ENCODE data around the gene FABP7.

Gene FABP7

DNA sequence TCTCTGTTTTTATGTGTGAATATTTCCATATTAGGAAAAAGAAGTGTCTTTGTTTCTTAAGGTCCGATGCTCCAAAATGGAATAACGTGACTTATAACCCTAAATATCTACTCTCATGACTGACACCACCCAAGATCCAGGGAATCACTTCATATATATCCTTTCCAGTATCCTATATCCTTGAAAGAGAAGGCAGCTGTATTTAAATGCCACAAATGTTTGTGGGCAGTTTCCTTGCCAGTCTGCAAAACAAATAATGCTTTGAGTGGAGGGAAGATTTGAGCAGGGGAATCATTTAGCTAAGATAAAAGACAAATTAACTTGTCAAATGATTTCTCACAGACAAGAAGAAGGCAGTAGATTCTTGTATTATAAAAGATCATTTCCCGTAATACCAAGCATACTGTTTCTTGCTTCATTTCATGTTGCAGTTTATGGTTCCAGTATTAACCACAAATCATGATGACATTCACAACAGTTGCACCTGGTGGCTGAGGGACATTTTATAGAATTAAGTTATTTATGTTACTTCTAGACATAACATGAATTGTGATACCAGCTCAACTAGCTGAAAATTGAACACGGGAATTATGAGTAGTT, 30.0 kb upstream of the FABP7 start:
- no peak for DNase-seq (ENCODE audit: low spot score)
- Mint-ChIP-seq H3K27ac (no peak overlapping the region), H3K9me3 (no peaks in the 10 kb centered on the region), H3K4me1 (ENCODE audit: low read depth) (peaks cover 18% of the 10 kb centered on the region), H3K27me3 (ENCODE audit: low read depth) (no peaks in the 10 kb centered on the region), H3K4me3 (no peak overlapping the region), H3K36me3 (ENCODE audit: low read depth) (no peaks in the 10 kb centered on the region)

- H3K4me3 Mint-ChIP-seq, result peak overlapping the region; percentile 36
- peak overlapping the region; percentile 0 for H3K27ac Mint-ChIP-seq
- H3K36me3 Mint-ChIP-seq (ENCODE audit: low read depth), result no peaks in the 10 kb centered on the region
- H3K9me3 Mint-ChIP-seq, result no peaks in the 10 kb centered on the region
- no peaks in the 10 kb centered on the region for H3K27me3 Mint-ChIP-seq (ENCODE audit: low read depth)
- no peak for DNase-seq (ENCODE audit: low spot score)
- H3K4me1 Mint-ChIP-seq (ENCODE audit: low read depth), result peaks cover 18% of the 10 kb centered on the region
Observed at GRCh38 chr6:122751326-122751725, 28.2 kb upstream of the FABP7 start.

DNA sequence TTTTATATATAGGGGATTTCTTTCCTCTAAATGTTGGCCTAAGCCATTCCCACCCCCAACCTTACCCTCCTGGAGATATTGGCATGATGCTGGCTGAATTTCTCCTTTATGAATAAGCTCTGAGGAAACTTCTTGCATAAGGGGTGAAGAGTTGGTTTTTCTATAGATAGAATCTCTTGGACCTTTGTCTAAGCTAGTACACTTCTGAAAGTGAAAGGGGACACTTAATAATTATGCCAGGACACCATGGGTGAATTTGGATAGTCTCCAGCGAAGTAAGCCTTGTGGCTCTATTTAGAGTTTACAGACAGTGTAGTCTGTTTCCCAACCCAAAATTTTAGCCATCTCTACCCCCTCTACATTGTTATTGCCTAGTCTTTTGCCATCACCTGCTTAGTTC, 27.1 kb upstream of the FABP7 start:
- Mint-ChIP-seq H3K4me1 (ENCODE audit: low read depth) (peaks cover 18% of the 10 kb centered on the region), H3K27ac (no peak overlapping the region), H3K27me3 (ENCODE audit: low read depth) (no peaks in the 10 kb centered on the region), H3K9me3 (no peaks in the 10 kb centered on the region), H3K4me3 (no peak overlapping the region), H3K36me3 (ENCODE audit: low read depth) (no peaks in the 10 kb centered on the region)
- no peak for DNase-seq (ENCODE audit: low spot score)

- no peak for DNase-seq (ENCODE audit: low spot score)
- no peak overlapping the region for H3K27ac Mint-ChIP-seq
- H3K9me3 Mint-ChIP-seq, result no peaks in the 10 kb centered on the region
- H3K36me3 Mint-ChIP-seq (ENCODE audit: low read depth), result no peaks in the 10 kb centered on the region
- H3K4me3 Mint-ChIP-seq, result no peak overlapping the region
- H3K4me1 Mint-ChIP-seq (ENCODE audit: low read depth), result peaks cover 15% of the 10 kb centered on the region
- no peaks in the 10 kb centered on the region for H3K27me3 Mint-ChIP-seq (ENCODE audit: low read depth)
Observed at GRCh38 chr6:122753000-122753687, 26.4 kb upstream of the FABP7 start.

- Mint-ChIP-seq H3K4me1 (ENCODE audit: low read depth) (peaks cover 15% of the 10 kb centered on the region), H3K27me3 (ENCODE audit: low read depth) (no peaks in the 10 kb centered on the region), H3K27ac (no peak overlapping the region), H3K9me3 (no peaks in the 10 kb centered on the region), H3K4me3 (no peak overlapping the region), H3K36me3 (ENCODE audit: low read depth) (no peaks in the 10 kb centered on the region)
- DNase-seq (ENCODE audit: low spot score), result no peak
Observed at GRCh38 chr6:122753688-122754056, 25.8 kb upstream of the FABP7 start.

DNA sequence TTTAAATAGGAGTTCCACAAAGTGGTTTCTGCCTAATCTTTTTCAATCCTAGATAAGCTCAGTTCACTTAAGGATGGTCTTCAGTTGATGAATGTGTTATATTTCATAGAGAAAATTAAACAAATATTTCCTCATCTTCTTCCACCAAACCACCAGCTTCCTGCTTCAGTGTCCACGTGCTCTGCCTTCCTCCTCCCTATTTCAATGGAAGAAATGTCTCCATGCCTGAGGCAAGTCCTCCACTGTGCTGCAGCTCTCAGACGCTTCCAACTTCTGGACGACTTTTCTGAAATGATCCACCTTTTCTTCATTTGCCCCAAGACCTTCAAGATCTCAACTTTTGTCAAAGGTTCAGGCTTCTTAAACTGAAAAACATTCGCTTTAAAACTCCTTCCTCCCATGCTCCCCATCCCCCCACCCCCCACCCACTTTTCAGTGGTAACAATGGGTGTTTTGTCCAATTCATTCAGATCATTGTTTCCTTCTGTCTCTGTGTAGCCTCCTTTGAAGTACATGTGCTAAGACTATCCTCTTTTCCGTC, 25.3 kb upstream of the FABP7 start:
- H3K9me3 Mint-ChIP-seq, result no peaks in the 10 kb centered on the region
- H3K27ac Mint-ChIP-seq, result no peak overlapping the region
- no peak overlapping the region for H3K4me3 Mint-ChIP-seq
- H3K27me3 Mint-ChIP-seq (ENCODE audit: low read depth), result no peaks in the 10 kb centered on the region
- no peaks in the 10 kb centered on the region for H3K36me3 Mint-ChIP-seq (ENCODE audit: low read depth)
- peaks cover 17% of the 10 kb centered on the region for H3K4me1 Mint-ChIP-seq (ENCODE audit: low read depth)
- DNase-seq (ENCODE audit: low spot score), result no peak

DNA sequence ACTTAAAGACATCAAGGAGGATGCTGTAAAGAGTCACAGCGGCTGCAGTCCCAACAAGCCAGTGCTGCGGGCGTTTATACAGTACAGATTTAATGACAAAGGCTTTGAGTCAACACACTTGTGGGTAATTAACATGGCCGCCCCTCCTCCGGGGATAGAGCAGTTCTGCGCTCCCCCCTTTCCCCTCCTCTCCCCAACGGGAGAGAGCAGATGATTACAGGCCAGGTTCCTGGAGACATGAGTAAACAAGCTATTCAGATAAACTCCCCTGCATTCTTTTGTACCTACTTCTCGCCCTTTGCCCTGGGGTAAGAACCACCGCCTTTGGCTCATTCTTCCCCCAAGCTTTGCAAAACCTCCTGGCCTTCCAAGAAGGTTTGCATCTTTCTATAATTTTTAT, 23.6 kb upstream of the FABP7 start:
- DNase-seq (ENCODE audit: low spot score), result no peak
- Mint-ChIP-seq H3K36me3 (ENCODE audit: low read depth) (no peaks in the 10 kb centered on the region), H3K9me3 (no peaks in the 10 kb centered on the region), H3K27me3 (ENCODE audit: low read depth) (peaks cover 4% of the 10 kb centered on the region), H3K4me1 (ENCODE audit: low read depth) (peaks cover 17% of the 10 kb centered on the region), H3K27ac (no peak overlapping the region), H3K4me3 (no peak overlapping the region)

- Mint-ChIP-seq H3K9me3 (no peaks in the 10 kb centered on the region), H3K27ac (no peak overlapping the region)
Observed at GRCh38 chr6:122758927-122759334, 20.6 kb upstream of the FABP7 start.

DNA sequence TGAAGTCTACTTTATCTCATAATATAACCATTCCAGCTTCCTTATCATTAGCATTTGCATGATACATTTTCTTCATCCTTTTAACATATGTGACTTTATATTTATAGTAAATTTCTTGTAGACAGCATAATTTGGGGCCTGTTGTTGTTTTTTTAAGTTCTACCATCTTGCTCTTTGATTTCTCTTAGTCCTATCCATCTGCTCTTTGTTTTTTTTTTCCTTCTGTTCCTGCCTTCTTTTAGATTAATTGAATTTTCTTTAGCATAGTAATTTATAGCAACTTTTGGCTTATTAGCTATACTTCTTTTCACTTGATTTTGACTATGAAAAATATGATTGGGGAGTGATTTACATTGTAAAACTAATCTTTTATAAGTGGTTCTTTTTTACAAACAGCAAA, 19.2 kb upstream of the FABP7 start:
- Mint-ChIP-seq H3K27me3 (ENCODE audit: low read depth) (peaks cover 13% of the 10 kb centered on the region), H3K4me1 (ENCODE audit: low read depth) (peaks cover 2% of the 10 kb centered on the region), H3K27ac (peak overlapping the region; percentile 39), H3K36me3 (ENCODE audit: low read depth) (no peaks in the 10 kb centered on the region), H3K4me3 (no peak overlapping the region), H3K9me3 (no peaks in the 10 kb centered on the region)
- no peak for DNase-seq (ENCODE audit: low spot score)

More at GRCh38 chr6:122758927-122759334, 20.6 kb upstream of the FABP7 start:
- peaks cover 13% of the 10 kb centered on the region for H3K27me3 Mint-ChIP-seq (ENCODE audit: low read depth)
- no peak overlapping the region for H3K4me3 Mint-ChIP-seq
- no peak for DNase-seq (ENCODE audit: low spot score)
- H3K4me1 Mint-ChIP-seq (ENCODE audit: low read depth), result peaks cover 2% of the 10 kb centered on the region
- no peaks in the 10 kb centered on the region for H3K36me3 Mint-ChIP-seq (ENCODE audit: low read depth)

- DNase-seq (ENCODE audit: low spot score), result no peak
- no peak overlapping the region for H3K4me3 Mint-ChIP-seq
- H3K36me3 Mint-ChIP-seq (ENCODE audit: low read depth), result no peaks in the 10 kb centered on the region
- no peaks in the 10 kb centered on the region for H3K9me3 Mint-ChIP-seq
- H3K27ac Mint-ChIP-seq, result no peak overlapping the region
- H3K27me3 Mint-ChIP-seq (ENCODE audit: low read depth), result peaks cover 24% of the 10 kb centered on the region
- peaks cover 2% of the 10 kb centered on the region for H3K4me1 Mint-ChIP-seq (ENCODE audit: low read depth)
Observed at GRCh38 chr6:122766256-122766655, 13.3 kb upstream of the FABP7 start.

- Mint-ChIP-seq H3K27me3 (ENCODE audit: low read depth) (peaks cover 21% of the 10 kb centered on the region), H3K4me3 (no peak overlapping the region), H3K4me1 (ENCODE audit: low read depth) (peaks cover 2% of the 10 kb centered on the region), H3K36me3 (ENCODE audit: low read depth) (no peaks in the 10 kb centered on the region), H3K27ac (no peak overlapping the region), H3K9me3 (no peaks in the 10 kb centered on the region)
- no peak for DNase-seq (ENCODE audit: low spot score)
Observed at GRCh38 chr6:122770835-122771601, 8.5 kb upstream of the FABP7 start.

DNA sequence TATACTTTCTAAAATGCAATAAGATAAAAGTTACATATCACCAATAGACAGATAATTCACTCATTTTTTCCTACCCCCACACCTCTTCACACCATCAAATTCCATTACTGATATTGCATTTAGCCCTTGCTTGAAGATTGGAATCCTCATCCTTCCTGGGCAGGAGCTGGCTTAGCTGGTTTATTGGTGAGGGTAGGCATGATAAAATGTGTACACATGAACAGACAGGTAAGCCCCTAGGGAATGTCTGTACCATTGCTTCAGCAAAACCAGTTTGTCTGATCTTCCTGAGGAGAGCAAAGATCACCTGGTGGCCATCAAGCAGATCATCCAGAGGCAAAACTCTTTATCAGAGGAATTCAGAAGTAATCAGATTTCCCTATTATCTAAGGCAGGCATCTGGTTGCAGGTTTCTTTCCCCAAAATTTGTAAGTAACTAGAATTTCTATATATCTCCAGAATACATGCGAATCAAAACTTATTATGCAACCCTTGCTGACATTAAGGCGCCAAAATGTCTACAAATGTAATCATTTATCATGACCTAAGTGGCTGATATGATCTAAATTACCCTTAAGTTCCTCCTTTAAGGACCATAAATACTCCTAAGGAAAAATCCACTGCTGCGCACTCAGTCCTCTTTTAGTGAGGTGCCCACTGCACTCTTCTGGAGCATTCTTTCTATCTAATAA, 6.6 kb upstream of the FABP7 start:
- Mint-ChIP-seq H3K4me3 (no peak overlapping the region), H3K27ac (no peak overlapping the region), H3K36me3 (ENCODE audit: low read depth) (no peaks in the 10 kb centered on the region), H3K27me3 (ENCODE audit: low read depth) (peaks cover 19% of the 10 kb centered on the region), H3K9me3 (no peaks in the 10 kb centered on the region), H3K4me1 (ENCODE audit: low read depth) (peaks cover 1% of the 10 kb centered on the region)
- no peak for DNase-seq (ENCODE audit: low spot score)

- no peak for DNase-seq (ENCODE audit: low spot score)
- H3K9me3 Mint-ChIP-seq, result no peaks in the 10 kb centered on the region
- no peaks in the 10 kb centered on the region for H3K4me1 Mint-ChIP-seq (ENCODE audit: low read depth)
- no peak overlapping the region for H3K27ac Mint-ChIP-seq
- peaks cover 27% of the 10 kb centered on the region for H3K27me3 Mint-ChIP-seq (ENCODE audit: low read depth)
- H3K36me3 Mint-ChIP-seq (ENCODE audit: low read depth), result no peaks in the 10 kb centered on the region
- H3K4me3 Mint-ChIP-seq, result no peak overlapping the region
Observed at GRCh38 chr6:122775975-122776374, 3.5 kb upstream of the FABP7 start.

DNA sequence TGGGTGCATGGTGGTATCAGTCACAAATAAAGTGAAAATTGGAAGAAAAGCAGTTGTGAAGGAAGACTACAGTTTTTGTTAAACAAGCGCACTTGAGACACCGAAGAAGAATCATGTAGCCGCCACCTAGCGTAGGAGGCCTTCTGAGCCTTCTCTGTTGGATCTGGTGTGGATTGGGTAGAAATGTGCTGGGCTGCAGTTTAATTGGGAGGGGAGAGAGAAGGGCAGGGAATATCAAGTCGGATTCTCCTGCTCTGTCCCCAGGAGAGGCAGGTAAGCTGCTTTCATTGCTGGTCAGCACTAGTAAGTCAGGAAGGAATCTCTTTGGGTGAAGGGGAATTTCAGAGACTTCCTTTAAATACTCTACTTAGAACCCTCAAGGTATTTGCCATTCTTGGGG, 1.2 kb upstream of the FABP7 start:
- H3K27me3 Mint-ChIP-seq (ENCODE audit: low read depth), result peaks cover 33% of the 10 kb centered on the region
- no peaks in the 10 kb centered on the region for H3K9me3 Mint-ChIP-seq
- no peak for DNase-seq (ENCODE audit: low spot score)
- no peak overlapping the region for H3K27ac Mint-ChIP-seq
- no peak overlapping the region for H3K4me3 Mint-ChIP-seq
- H3K36me3 Mint-ChIP-seq (ENCODE audit: low read depth), result no peaks in the 10 kb centered on the region
- H3K4me1 Mint-ChIP-seq (ENCODE audit: low read depth), result no peaks in the 10 kb centered on the region
